Heart left ventricle (tissue), 13 donors: ENCODE data around the gene TTC23L.

Experiments used
- CTCF ChIP-seq, 12 donors: fragments of 200-600 bp; sonication (generic) in 4 of 12; IDR thresholded peaks; one replicate each; pipeline versions ENCODE4 v1.5.0 to v1.8.0; 2018 to 2022; ENCODE audit warnings: antibody characterized with exemption in 12 of 12, mild to moderate bottlenecking in 5 of 12
- POLR2A ChIP-seq, 2 donors: fragments of 450-650 bp; IDR thresholded peaks; one replicate each; pipeline ENCODE4 v1.6.1; 2017; ENCODE audit warnings: antibody characterized with exemption in 2 of 2, mild to moderate bottlenecking in 2 of 2, moderate library complexity in 2 of 2
- donor health status: ischemic (EF 13 %, LVEDD 7.1; RV severe dilation, severe dysfunction).
- donor health status: DM: no; HTN: yes; CAD: no.
- donor health status: DM: no; HTN: no; CAD: no.
- donor health status: ischemic (EF 25% LVEDD 6.9; RV normal size, moderate dysfunction).
- donor health status: ischemic (EF 25% LVEDD 5.7; RV mildly dilated, moderate dysfunction).
- donor health status: ischemic (EF 35%, LVEDD 5.7; RV mildly dilated, moderate dysfunction).
- donor health status: nonischemic (EF 11% LVEDD 7.7; RV severe dilation, severe dysfunction).
- donor health status: DM: yes; HTN: yes; CAD: no.
- donor health status: PGD.
- donor health status: ischemic (EF 29% LVEDD 5.4; RV normal size, mild dysfunction).
- donor health status: nonischemic (EF 23%, LVEDD 6.1; RV moderate dilation, normal function).

- TF ChIP-seq CTCF (IDR thresholded peaks at IDR 0.05) (no peak), POLR2A (IDR thresholded peaks at IDR 0.05) (no peak)
Observed at GRCh38 chr5:34892414-34892813, 53.5 kb downstream of the TTC23L start.
